Panc1 (cell line): ENCODE results near the gene DNAJC5G.

Experiments used
- CTCF ChIP-seq: fragments of 450-650 bp; IDR thresholded peaks from 2 replicates; pipeline ENCODE4 v1.5.1; 2017; ENCODE audit warnings: mild to moderate bottlenecking
- POLR2AphosphoS5 ChIP-seq: IDR thresholded peaks from 2 replicates; pipeline ENCODE4 v1.6.1; 2012; ENCODE audit warnings: mild to moderate bottlenecking, low read depth, low read length, moderate library complexity
- REST ChIP-seq, 2 experiments: IDR thresholded peaks; 2 replicates each; pipeline ENCODE4 v1.6.1; 2011 to 2012; ENCODE audit warnings: low read depth in 2 of 2, control low read depth in 1 of 2, low read length in 1 of 2, mild to moderate bottlenecking in 1 of 2, moderate library complexity in 1 of 2; ENCODE audit not compliant: insufficient read depth in 1 of 2
- SIN3A ChIP-seq: IDR thresholded peaks from 2 replicates; pipeline ENCODE4 v1.6.1; 2012; ENCODE audit warnings: low read depth, mild to moderate bottlenecking, low read length, moderate library complexity, borderline replicate concordance; ENCODE audit not compliant: insufficient read depth

GRCh38 chr2:27233341-27233740 is 41.9 kb upstream of the DNAJC5G start:
- TF ChIP-seq CTCF (no peak), REST (IDR thresholded peaks at IDR 0.05; ENCODE audit: insufficient read depth in 1 of 2, low read depth in 2 of 2, low read length in 1 of 2) (no peak), POLR2AphosphoS5 (no peak), SIN3A (no peak)
